Large intestine (tissue), 3 donors: ENCODE data around the gene FOXO6. TPM values are rescaled to one million over a fixed set of nuclear protein-coding genes. Genes with fewer than 3 reads are reported as not detected.

Experiments used
- DNase-seq, 2 donors: peaks; one replicate each; pipeline versions ENCODE4 v3.0.0 to v3.0.0-alpha.2; 2013
- H3K27ac ChIP-seq: one replicate; pipeline ENCODE4 v1.5.1; 2013; ENCODE audit warnings: low read length
- H3K27me3 ChIP-seq: 2 replicates; pipeline ENCODE4 v1.6.1; 2013; ENCODE audit warnings: low read length; ENCODE audit not compliant: control insufficient read depth, insufficient read depth
- H3K36me3 ChIP-seq: 2 replicates; pipeline ENCODE4 v1.6.1; 2013; ENCODE audit warnings: low read length; ENCODE audit not compliant: control insufficient read depth, insufficient read depth
- H3K4me1 ChIP-seq: one replicate; pipeline ENCODE4 v1.6.1; 2013; ENCODE audit warnings: low read length; ENCODE audit not compliant: control insufficient read depth, insufficient read depth
- H3K4me3 ChIP-seq: one replicate; pipeline ENCODE4 v1.5.1; 2013; ENCODE audit warnings: low read length
- H3K9me3 ChIP-seq: one replicate; pipeline ENCODE4 v1.6.1; 2013; ENCODE audit warnings: mild to moderate bottlenecking, low read depth, low read length, moderate library complexity; ENCODE audit not compliant: control insufficient read depth
- WGBS: methylation state at CpG from one replicate; pipeline ENCODE4 v1.1.5; 2013; ENCODE audit warnings: low lambda C conversion rate; ENCODE audit not compliant: insufficient coverage; 5-methylcytosine and 5-hydroxymethylcytosine counted together
- polyA plus RNA-seq: library from polyadenylated mRNA; unstranded; fragments of 120-200 nt; gene quantifications from one replicate; pipeline ENCODE4 v1.2.1, GENCODE V29; 2013

Gene FOXO6
- polyA plus RNA-seq, 1 donor, result 6.4 TPM

DNA sequence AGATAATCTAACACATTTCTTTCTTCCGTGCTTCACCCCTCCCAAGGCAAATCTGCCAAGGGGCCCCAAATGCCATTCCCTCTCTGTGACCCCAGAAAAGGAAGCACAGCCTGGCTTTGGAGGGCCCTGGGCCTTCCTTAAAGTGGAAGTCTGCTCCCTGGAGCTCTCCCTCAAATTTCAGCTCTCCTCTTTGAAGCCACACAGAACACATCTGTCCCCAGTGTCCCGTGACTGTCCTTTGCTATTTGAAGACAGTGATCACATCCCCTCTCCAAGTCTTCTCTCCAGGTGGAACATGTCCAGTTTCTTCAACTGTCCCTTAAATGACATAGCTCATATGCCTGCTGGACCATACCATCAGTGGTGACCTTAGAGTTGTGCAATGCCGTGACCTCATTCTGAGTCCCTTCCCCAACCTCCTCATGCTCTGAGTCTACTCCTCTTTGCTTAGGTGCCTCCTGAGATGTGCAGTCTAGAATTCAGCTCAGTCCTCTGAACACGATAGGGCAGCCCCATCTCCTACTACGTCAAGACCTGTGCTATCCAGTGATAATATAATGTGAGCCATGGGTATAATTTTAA is 18.4 kb upstream of the FOXO6 start:
- no peak overlapping the region for H3K4me3 ChIP-seq
- no CpG with 5 or more reads among the region's 5 CpGs for WGBS
- no peak overlapping the region for H3K27ac ChIP-seq
- peaks cover 11% of the 10 kb centered on the region for H3K9me3 ChIP-seq
- H3K36me3 ChIP-seq, result no peaks in the 10 kb centered on the region
- no peak for DNase-seq
- peaks cover 13% of the 10 kb centered on the region for H3K4me1 ChIP-seq
- no peaks in the 10 kb centered on the region for H3K27me3 ChIP-seq

DNA sequence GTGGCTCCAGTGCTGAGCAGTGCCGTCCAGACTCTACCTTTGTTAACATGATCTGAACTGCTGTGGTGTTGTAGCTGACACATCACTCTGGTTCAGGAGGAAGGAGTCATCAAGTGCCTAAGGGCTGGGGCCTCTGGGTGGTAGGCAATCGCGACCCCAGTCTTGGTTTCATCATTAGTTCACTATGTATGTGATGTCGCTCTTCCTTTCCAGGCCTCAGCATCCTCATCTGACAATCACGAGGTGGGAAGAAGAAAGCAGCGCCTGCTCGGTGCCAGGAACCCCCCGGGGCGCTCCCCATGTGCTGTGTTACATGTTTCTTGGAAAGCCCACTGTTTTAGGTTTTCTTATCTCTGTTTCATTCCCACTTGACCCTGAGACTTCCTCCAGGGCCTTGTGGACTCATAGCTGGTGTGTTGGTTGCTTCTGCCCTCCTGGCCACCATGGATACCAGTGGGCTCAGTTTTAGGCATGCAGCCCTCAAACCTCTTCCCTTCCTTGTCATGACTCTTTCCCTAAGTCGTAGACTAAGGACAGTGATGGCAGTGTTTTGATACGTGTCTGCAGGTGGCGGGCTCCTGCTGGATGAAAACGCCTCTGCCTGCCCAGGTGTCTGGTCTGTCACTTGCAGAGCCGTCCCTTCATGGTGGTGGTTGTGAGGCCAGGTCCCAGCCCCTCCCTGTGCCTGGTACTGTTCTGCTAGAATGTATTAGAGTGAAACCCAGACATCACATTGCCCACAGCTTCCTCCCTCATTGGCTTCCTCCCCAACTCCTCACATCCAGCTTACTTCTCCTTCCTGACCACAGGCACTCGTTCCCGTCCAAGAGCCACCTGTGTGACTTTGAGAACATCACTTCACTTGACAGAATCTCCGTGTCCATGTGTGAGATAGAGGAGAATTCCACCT is 17.2 kb upstream of the FOXO6 start:
- DNase-seq, result no peak
- no peak overlapping the region for H3K4me3 ChIP-seq
- no peak overlapping the region for H3K27ac ChIP-seq
- peaks cover 13% of the 10 kb centered on the region for H3K4me1 ChIP-seq
- H3K9me3 ChIP-seq, result peaks cover 4% of the 10 kb centered on the region
- no peaks in the 10 kb centered on the region for H3K27me3 ChIP-seq
- WGBS, result no CpG with 5 or more reads among the region's 17 CpGs
- no peaks in the 10 kb centered on the region for H3K36me3 ChIP-seq

DNA sequence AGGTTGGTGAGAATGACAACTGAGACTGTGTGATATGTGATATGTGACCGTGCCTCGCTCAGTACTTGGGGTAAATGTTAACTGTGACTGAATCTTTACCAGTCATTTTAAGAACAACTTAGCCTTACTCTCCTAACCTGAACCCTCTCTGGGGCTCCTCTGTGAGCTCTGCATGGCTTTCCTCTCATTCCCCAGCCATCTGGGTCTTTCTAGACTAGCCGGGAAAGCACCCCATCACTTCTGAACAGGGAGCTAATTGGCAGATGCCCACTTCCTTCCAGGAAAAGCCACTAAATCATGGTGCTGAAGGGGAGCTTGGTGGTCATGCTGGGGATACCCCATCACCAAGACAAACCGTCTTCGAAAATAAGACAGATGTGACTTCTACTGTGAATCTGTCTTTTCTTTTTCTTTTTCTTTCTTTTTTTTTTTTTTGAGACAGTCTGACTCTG is 16.5 kb upstream of the FOXO6 start:
- no CpG with 5 or more reads among the region's 5 CpGs for WGBS
- no peaks in the 10 kb centered on the region for H3K9me3 ChIP-seq
- H3K27ac ChIP-seq, result no peak overlapping the region
- DNase-seq, result no peak
- no peaks in the 10 kb centered on the region for H3K36me3 ChIP-seq
- H3K27me3 ChIP-seq, result no peaks in the 10 kb centered on the region
- H3K4me3 ChIP-seq, result no peak overlapping the region
- peaks cover 13% of the 10 kb centered on the region for H3K4me1 ChIP-seq

DNA sequence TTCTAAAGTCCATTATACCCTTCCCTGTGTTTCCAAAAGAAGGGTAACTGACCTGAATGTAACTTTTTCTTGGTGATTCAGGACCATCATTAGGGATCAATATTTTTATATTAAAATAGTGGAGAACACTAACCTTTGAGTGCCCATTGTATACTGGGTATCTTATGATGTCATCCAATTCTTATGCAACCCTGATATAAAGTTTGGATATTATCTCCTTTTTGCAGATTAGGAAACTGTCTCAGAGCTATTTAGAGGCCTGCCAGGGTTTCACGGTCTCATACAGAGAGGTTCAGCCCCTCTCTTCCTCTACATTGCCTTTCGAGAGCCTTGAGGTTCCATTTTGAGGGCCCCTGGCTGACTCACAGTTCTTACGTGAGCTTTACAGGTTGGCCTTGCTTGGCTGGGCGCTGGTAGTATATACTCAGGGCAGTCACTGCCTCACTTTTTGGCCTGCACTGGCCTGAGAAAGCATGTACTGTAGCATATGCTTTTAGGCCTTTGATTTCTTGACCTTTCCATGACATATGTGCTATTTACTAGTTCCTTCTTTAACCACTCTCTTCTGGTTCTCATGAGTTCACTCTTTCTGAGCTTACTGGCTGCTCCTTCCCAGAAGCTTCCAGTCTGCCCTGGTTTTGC is 15.7 kb upstream of the FOXO6 start:
- peaks cover 13% of the 10 kb centered on the region for H3K4me1 ChIP-seq
- H3K4me3 ChIP-seq, result no peak overlapping the region
- no peak overlapping the region for H3K27ac ChIP-seq
- H3K36me3 ChIP-seq, result no peaks in the 10 kb centered on the region
- no peak for DNase-seq
- H3K27me3 ChIP-seq, result no peaks in the 10 kb centered on the region
- no CpG with 5 or more reads among the region's 4 CpGs for WGBS
- H3K9me3 ChIP-seq, result no peaks in the 10 kb centered on the region

DNA sequence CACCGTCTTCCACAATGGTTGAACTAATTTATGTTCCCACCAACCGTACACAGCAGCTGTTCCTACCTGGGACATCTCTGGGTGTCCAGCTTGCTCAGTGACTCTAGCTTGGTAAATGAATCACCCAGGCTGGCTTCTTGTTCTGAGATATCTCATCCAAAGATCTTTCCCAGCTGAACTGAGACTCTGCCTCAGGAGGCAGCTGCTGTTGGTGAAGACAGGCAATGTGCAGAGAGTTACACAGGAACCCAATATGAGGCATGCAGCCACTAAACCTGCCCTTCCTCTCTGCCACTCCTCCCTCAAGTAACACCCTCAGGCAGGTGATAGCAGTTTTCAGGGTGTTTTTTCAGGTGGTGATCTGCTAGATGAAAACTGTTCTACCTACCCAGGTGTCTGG is 14.0 kb upstream of the FOXO6 start:
- WGBS, result no CpG with 5 or more reads among the region's 2 CpGs

DNA sequence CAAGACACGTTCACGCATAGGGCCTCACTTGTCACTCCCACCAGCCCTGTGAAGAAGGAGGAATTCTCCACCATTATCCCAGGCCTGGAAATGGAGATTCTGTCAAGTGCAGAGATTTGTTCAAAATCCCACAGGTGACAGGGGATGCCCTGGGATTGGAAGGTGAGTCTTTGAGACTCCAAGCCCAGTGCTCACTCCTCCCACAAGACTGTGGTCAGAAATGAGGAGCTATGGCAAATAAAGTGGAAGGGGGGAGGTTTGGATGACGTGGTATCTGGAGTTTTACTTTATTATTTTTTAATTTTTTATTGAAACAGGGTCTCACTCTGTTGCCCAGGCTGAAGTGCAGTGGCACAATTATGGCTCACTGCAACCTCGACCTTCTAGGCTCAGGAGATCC is 12.8 kb upstream of the FOXO6 start:
- H3K27me3 ChIP-seq, result no peaks in the 10 kb centered on the region

More for the DNA sequence above, 14.0 kb upstream of the FOXO6 start:
- Histone ChIP-seq H3K4me3 (no peak overlapping the region), H3K27me3 (no peaks in the 10 kb centered on the region), H3K4me1 (peaks cover 7% of the 10 kb centered on the region), H3K36me3 (no peaks in the 10 kb centered on the region), H3K9me3 (no peaks in the 10 kb centered on the region), H3K27ac (no peak overlapping the region)
- DNase-seq, result no peak

DNA sequence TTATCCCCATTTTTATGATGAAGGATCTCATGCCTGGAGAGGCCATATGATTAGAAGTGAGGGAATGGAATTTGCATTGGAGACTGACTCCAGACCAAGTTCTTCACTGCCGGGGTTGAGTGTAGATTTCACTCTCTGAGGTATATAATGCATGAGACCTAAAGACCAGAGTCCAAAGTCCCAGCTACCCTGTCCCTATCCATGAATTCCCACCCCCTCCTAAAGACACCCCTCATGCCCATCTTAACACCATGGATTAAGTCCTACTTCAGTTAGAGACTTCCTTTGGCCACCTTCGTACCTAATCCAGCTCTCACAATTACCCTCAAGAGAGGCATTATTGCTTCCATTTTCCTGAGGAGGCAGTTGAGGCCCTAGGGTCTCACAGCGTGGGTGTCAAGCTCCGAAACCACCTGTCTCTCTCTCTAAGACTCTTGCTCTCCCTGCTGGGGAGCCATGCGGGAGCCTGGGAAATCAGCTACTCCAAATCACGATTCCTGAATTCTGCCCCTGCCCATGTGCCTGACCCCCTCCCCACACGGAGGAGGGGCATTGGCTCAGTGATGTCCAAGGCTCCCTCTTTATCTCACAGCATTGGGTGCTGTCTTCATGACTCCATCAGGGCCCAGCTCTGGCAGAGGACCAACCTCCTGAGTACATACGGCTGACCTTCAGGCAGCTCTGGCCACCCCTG is 11.7 kb upstream of the FOXO6 start:
- no peak overlapping the region for H3K4me3 ChIP-seq
- no peaks in the 10 kb centered on the region for H3K36me3 ChIP-seq
- H3K4me1 ChIP-seq, result peaks cover 2% of the 10 kb centered on the region
- H3K27ac ChIP-seq, result no peak overlapping the region
- DNase-seq, result no peak
- no peaks in the 10 kb centered on the region for H3K27me3 ChIP-seq
- H3K9me3 ChIP-seq, result no peaks in the 10 kb centered on the region
- no CpG with 5 or more reads among the region's 8 CpGs for WGBS

More for the DNA sequence above, 12.8 kb upstream of the FOXO6 start:
- peaks cover 2% of the 10 kb centered on the region for H3K4me1 ChIP-seq
- H3K36me3 ChIP-seq, result no peaks in the 10 kb centered on the region
- no peak for DNase-seq
- H3K9me3 ChIP-seq, result no peaks in the 10 kb centered on the region
- H3K4me3 ChIP-seq, result no peak overlapping the region
- no CpG with 5 or more reads among the region's 4 CpGs for WGBS
- no peak overlapping the region for H3K27ac ChIP-seq

DNA sequence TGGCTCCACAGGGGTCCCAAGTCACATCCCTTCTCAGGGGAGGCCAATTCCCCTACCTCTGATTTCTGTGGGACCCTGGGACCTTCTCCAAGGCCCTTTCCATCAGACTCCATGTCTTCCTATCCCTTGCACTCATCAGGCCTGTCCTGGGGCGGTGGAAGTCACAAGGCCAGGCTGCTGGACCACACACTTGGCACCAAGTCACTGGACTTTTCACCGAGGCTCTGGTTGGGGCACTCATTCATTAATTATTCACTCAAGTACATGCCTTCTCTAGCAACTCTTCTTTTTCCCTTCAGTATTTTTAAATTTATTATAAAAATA is 11.2 kb upstream of the FOXO6 start:
- Histone ChIP-seq H3K9me3 (no peaks in the 10 kb centered on the region), H3K4me3 (no peak overlapping the region), H3K4me1 (peaks cover 2% of the 10 kb centered on the region), H3K27me3 (no peaks in the 10 kb centered on the region), H3K36me3 (no peaks in the 10 kb centered on the region), H3K27ac (no peak overlapping the region)
- no peak for DNase-seq
- WGBS, result no CpG with 5 or more reads among the region's 2 CpGs

DNA sequence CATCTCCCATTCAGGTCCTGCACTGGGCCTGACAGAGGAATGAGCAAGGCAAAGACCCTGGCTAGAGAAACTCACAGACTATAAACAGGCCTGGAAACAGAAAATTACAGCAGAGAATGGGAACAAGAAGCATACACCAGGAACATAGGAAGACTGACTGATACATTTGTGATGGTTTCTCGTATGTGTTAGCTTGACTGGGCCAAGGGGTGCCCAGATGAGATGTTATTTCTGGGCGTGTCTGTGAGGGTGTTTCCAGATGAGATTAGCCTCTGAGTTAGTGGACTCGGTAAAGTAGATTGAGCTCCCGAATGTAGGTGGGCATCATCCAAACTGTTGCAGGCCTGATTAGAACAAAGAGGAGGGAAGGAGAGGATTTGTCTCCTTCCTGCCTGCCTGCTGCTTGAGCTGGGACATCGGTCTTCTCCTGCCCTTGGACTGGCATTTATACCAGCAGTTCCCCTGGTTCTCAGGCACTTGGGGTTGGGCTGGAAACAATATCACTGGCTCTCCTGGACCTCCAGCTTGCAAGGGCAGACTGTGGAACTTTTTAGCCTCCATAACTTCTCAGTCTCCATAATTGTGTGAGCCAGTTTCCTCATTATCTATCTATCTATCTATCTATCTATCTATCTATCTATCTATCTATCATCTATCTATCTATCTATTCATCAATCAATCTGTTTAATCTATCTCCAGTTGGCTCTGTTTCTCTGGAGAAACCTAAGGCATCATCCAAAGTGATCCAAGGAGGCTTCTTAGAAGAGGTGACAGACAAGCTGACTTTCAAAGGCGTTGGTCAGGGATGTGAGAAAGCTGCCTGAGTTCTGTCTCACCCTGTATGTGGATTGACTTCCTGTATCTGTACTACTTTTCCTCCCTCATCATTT is 9.7 kb upstream of the FOXO6 start:
- Histone ChIP-seq H3K27ac (no peak overlapping the region), H3K36me3 (no peaks in the 10 kb centered on the region), H3K4me1 (no peaks in the 10 kb centered on the region), H3K4me3 (no peak overlapping the region), H3K27me3 (no peaks in the 10 kb centered on the region), H3K9me3 (no peaks in the 10 kb centered on the region)
- DNase-seq, result no peak
- WGBS, result no CpG with 5 or more reads among the region's 6 CpGs
